GM23338 (cell line): ENCODE measurements around the gene SGCD.

Experiments used
- CREB1 ChIP-seq: fragments of 250-450 bp; sonication (Bioruptor Pico); IDR thresholded peaks from 2 replicates; pipeline ENCODE4 v1.5.0; 2020; ENCODE audit warnings: low read depth, mild to moderate bottlenecking, moderate library complexity
- CTCF ChIP-seq, 2 experiments: fragments of 200-600 bp in 1 of 2; sonication (generic) in 1 of 2; conservative IDR thresholded peaks; 2 replicates each; pipeline versions ENCODE4 v1.5.1 to v1.6.1; 2016 to 2017; ENCODE audit warnings: antibody characterized with exemption in 2 of 2, low read depth in 2 of 2, mild to moderate bottlenecking in 2 of 2, moderate library complexity in 1 of 2
- ETS1 ChIP-seq: IDR thresholded peaks from 2 replicates; pipeline ENCODE4 v1.6.1; 2016; ENCODE audit warnings: antibody characterized with exemption
- EZH2 ChIP-seq: fragments of 200-600 bp; sonication (generic); IDR thresholded peaks from one replicate; pipeline ENCODE4 v1.8.0; 2017; ENCODE audit warnings: antibody characterized with exemption, mild to moderate bottlenecking, low read depth; ENCODE audit not compliant: unreplicated experiment
- EZH2phosphoT487 ChIP-seq: fragments of 200-600 bp; sonication (generic); IDR thresholded peaks from one replicate; pipeline ENCODE4 v1.8.1; 2018; ENCODE audit warnings: antibody characterized with exemption; ENCODE audit not compliant: unreplicated experiment
- JUNB ChIP-seq: IDR thresholded peaks from one replicate; pipeline ENCODE4 v1.6.1; 2016; ENCODE audit warnings: antibody characterized with exemption; ENCODE audit not compliant: unreplicated experiment
- POLR2AphosphoS5 ChIP-seq: IDR thresholded peaks from 2 replicates; pipeline ENCODE4 v1.6.1; 2016; ENCODE audit warnings: antibody characterized with exemption, low read depth
- ZNF114 ChIP-seq: fragments of 250-450 bp; sonication (Bioruptor Pico); IDR thresholded peaks from 2 replicates; pipeline ENCODE4 v1.5.0; 2020; ENCODE audit warnings: mild to moderate bottlenecking, moderate library complexity
- ZNF331 ChIP-seq: fragments of 250-450 bp; sonication (Bioruptor Pico); IDR thresholded peaks from 2 replicates; pipeline ENCODE4 v1.5.0; 2020; ENCODE audit warnings: low read depth, mild to moderate bottlenecking, moderate library complexity
- TF ChIP-seq, protein P1 (sequence below): IDR thresholded peaks from one replicate; pipeline ENCODE4 v1.6.1; 2018; ENCODE audit warnings: antibody characterized with exemption; ENCODE audit not compliant: unreplicated experiment

- TF ChIP-seq CREB1 (CRISPR knock-in tag): no peak
- TF ChIP-seq CTCF (conservative IDR thresholded peaks at IDR 0.05; ENCODE audit: low read depth in 2 of 2): no peak
- TF ChIP-seq, protein P1, sequence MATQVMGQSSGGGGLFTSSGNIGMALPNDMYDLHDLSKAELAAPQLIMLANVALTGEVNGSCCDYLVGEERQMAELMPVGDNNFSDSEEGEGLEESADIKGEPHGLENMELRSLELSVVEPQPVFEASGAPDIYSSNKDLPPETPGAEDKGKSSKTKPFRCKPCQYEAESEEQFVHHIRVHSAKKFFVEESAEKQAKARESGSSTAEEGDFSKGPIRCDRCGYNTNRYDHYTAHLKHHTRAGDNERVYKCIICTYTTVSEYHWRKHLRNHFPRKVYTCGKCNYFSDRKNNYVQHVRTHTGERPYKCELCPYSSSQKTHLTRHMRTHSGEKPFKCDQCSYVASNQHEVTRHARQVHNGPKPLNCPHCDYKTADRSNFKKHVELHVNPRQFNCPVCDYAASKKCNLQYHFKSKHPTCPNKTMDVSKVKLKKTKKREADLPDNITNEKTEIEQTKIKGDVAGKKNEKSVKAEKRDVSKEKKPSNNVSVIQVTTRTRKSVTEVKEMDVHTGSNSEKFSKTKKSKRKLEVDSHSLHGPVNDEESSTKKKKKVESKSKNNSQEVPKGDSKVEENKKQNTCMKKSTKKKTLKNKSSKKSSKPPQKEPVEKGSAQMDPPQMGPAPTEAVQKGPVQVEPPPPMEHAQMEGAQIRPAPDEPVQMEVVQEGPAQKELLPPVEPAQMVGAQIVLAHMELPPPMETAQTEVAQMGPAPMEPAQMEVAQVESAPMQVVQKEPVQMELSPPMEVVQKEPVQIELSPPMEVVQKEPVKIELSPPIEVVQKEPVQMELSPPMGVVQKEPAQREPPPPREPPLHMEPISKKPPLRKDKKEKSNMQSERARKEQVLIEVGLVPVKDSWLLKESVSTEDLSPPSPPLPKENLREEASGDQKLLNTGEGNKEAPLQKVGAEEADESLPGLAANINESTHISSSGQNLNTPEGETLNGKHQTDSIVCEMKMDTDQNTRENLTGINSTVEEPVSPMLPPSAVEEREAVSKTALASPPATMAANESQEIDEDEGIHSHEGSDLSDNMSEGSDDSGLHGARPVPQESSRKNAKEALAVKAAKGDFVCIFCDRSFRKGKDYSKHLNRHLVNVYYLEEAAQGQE: no peak
- no peak for TF ChIP-seq POLR2AphosphoS5
- no peak for TF ChIP-seq EZH2phosphoT487
- no peak for TF ChIP-seq EZH2
- TF ChIP-seq ETS1: no peak
- TF ChIP-seq ZNF114 (CRISPR knock-in tag): no peak
- TF ChIP-seq ZNF331 (CRISPR knock-in tag): no peak
- TF ChIP-seq JUNB: no peak
These were observed 202.9 kb downstream of the SGCD start for GRCh38 chr5:156529892-156530291.
